ENCODE measurements around the gene DNAJC4. TPM values are rescaled to one million over a fixed set of nuclear protein-coding genes. Genes with fewer than 3 reads are reported as not detected.

The DNAJC4 gene
- total RNA-seq, 1 experiment from 2014 or later = 24.2 TPM

- no peak overlapping the region for H3K56ac ChIP-seq (ENCODE audit: insufficient read length, low read depth, low read length)
- H4K91ac ChIP-seq (ENCODE audit: insufficient read length, low read depth, low read length) = no peak overlapping the region
- no peak overlapping the region for H2BK12ac ChIP-seq (ENCODE audit: insufficient read length, low read depth, low read length)
- H3K79me2 ChIP-seq (ENCODE audit: insufficient read depth, low read length) = no peaks in the 10 kb centered on the region
- no peak overlapping the region for H3K4ac ChIP-seq (ENCODE audit: low read depth, low read length)
- Mint-ChIP-seq H3K27ac (peak overlapping the region; percentile 77 to 92 (median 82); a peak in 6 of 7 replicates), H3K9me3 (no peaks in the 10 kb centered on the region; a peak in 1 of 5 replicates), H3K27me3 (ENCODE audit: low read depth) (no peaks in the 10 kb centered on the region), H3K36me3 (ENCODE audit: insufficient read depth in 1 of 3, low read depth in 3 of 3) (peaks cover 11 to 53% (median 42%) of the 10 kb centered on the region in 3 experiments), H3K4me1 (peaks cover 7% of the 10 kb centered on the region in 2 experiments), H3K4me3 (no peak overlapping the region; a peak in 1 of 5 replicates)
- no peaks in the 10 kb centered on the region for H3K9me3 ChIP-seq (ENCODE audit: control insufficient read depth, low read depth, low read length)
- no peak overlapping the region for H2BK120ac ChIP-seq (ENCODE audit: low read depth, low read length, poor library complexity, severe bottlenecking)
- no peak overlapping the region for H3T11ph ChIP-seq (ENCODE audit: low read length)
- DNase-seq = no peak
- no CpG with 5 or more reads among the region's 18 CpGs for WGBS (ENCODE audit: extremely low coverage, insufficient read length, low lambda C conversion rate)
- no peaks in the 10 kb centered on the region for H4K20me1 ChIP-seq (ENCODE audit: control insufficient read depth, insufficient read depth, insufficient read length)
- no peak overlapping the region for H2AK5ac ChIP-seq (ENCODE audit: insufficient read length, low read length)
- no peak overlapping the region for H3K4me2 ChIP-seq (ENCODE audit: insufficient read depth, insufficient read length, low read length)
- H4K5ac ChIP-seq (ENCODE audit: insufficient read length, low read depth, low read length) = no peak overlapping the region
- H3K27me3 ChIP-seq (ENCODE audit: insufficient read depth, low read length) = no peaks in the 10 kb centered on the region
- H3K14ac ChIP-seq (ENCODE audit: insufficient read depth, low read length) = no peak overlapping the region
- no peak overlapping the region for H2AFZ ChIP-seq (ENCODE audit: low read length)
- H3K9ac ChIP-seq (ENCODE audit: extremely low read depth, insufficient read length, low read length) = no peak overlapping the region
- TF ChIP-seq CTCF (conservative IDR thresholded peaks at IDR 0.05) = no peak
- no peak overlapping the region for H3K23ac ChIP-seq (ENCODE audit: insufficient read length, low read depth, low read length)
- no peak overlapping the region for H2BK15ac ChIP-seq (ENCODE audit: low read depth, low read length)
- H2BK5ac ChIP-seq (ENCODE audit: insufficient read length, low read length) = no peak overlapping the region
- H3K79me1 ChIP-seq (ENCODE audit: insufficient read depth, low read depth, low read length, poor library complexity, severe bottlenecking) = no peaks in the 10 kb centered on the region
- no peak overlapping the region for H3K18ac ChIP-seq (ENCODE audit: insufficient read length, low read depth, low read length)
- no peak overlapping the region for H4K8ac ChIP-seq (replicated peaks; ENCODE audit: insufficient read length, low read depth, low read length)
- H3K27ac ChIP-seq (ENCODE audit: insufficient read length, low read depth, low read length) = no peak overlapping the region
- H3K4me1 ChIP-seq (ENCODE audit: insufficient read depth, low read length) = no peaks in the 10 kb centered on the region
- H3K23me2 ChIP-seq (ENCODE audit: insufficient read length, low read depth, low read length, poor library complexity, severe bottlenecking) = no peaks in the 10 kb centered on the region
- H2BK20ac ChIP-seq (ENCODE audit: low read depth, low read length, poor library complexity, severe bottlenecking) = no peak overlapping the region
Observed at GRCh38 chr11:64208796-64209562, 21.4 kb upstream of the DNAJC4 start.

Data from H9 (cell line).